ENCODE data around the gene TMEM167A. TPM values are rescaled to one million over a fixed set of nuclear protein-coding genes. Genes with fewer than 3 reads are reported as not detected.
"Not testable (repeated sequence)": the region's sequence is repeated elsewhere in the genome, so short reads cannot be mapped to it uniquely, and the experiment has no call there.

TMEM167A gene
- polyA plus RNA-seq, 1 experiment = 23.5 TPM

DNA sequence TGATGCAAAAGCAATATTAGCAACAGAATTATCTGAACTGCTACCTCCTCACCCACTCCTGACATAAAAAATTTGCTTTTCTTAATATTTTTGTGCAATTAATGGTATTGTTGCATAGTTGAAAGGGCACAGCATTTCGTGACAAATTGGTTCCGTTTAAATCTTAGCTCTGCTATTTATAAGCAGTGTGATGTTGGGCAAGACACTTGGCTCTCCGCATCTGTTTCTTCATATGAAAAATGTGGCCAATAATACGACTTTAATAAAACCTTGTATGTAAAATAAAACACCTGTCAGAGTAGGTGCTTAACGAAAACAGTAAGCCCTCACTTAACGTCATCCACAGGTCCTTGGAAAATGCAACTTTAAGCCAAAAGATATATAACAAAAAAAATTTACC, 4.2 kb downstream of the TMEM167A start:
- DNase-seq (ENCODE audit: low read depth) = no peak
- TF ChIP-seq, protein P1, sequence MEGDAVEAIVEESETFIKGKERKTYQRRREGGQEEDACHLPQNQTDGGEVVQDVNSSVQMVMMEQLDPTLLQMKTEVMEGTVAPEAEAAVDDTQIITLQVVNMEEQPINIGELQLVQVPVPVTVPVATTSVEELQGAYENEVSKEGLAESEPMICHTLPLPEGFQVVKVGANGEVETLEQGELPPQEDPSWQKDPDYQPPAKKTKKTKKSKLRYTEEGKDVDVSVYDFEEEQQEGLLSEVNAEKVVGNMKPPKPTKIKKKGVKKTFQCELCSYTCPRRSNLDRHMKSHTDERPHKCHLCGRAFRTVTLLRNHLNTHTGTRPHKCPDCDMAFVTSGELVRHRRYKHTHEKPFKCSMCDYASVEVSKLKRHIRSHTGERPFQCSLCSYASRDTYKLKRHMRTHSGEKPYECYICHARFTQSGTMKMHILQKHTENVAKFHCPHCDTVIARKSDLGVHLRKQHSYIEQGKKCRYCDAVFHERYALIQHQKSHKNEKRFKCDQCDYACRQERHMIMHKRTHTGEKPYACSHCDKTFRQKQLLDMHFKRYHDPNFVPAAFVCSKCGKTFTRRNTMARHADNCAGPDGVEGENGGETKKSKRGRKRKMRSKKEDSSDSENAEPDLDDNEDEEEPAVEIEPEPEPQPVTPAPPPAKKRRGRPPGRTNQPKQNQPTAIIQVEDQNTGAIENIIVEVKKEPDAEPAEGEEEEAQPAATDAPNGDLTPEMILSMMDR (IDR thresholded peaks at IDR 0.05; ENCODE audit: insufficient read depth, low read depth, low read length) = no peak
- POLR2A ChIA-PET = no interaction called here
- CTCF ChIA-PET = no interaction called here
- Histone ChIP-seq H3K36me3 (ENCODE audit: control insufficient read depth, insufficient read depth, low read length) (no peaks in the 10 kb centered on the region), H3K27me3 (ENCODE audit: control insufficient read depth, insufficient read depth, low read length) (no peaks in the 10 kb centered on the region), H3K4me3 (ENCODE audit: low read depth, low read length) (no peak overlapping the region)

DNA sequence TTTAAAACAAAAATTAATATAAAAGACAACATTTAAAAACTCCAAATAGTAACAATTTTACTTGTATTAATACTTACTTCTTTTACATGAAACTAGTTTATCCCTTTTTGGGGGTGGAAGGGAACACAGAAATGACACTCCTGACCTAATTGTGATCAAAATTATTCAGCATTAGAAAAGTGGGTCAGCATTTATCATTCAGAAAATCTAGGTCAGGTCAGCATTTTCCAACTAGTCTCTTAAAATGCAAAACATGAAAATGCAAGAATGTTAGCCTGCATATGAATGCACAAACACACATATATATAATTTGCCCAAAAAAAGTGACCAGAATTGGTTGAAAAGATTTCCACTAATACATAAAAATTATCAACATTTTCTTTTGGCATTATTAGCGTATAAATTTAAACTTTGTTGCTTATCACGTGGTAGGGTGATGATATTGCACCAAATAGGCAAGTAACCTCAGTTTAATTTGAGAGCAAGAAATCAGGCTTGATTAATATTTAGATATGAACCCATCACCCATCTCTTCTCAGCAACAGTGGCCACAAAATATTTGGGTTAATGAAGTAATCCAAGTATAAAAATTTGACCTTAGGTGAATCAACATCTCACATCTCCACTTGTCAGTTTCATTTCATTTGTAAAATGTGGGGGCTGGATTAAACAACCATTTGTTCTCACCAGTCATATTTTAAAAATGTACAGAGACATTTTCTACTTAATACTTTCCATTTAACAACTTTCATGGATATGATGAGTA, 5.7 kb downstream of the TMEM167A start:
- ChIA-PET POLR2A (interaction anchor here (0.6 kb wide), 1 partner anchor 668 kb away, joined by 3 read pairs; no protein-coding TSS in a partner anchor), CTCF (interaction anchor here (0.7 to 1.9 kb wide), 2 partner anchors 10 to 12 kb away, joined by 4 read pairs; no protein-coding TSS in a partner anchor)
- Histone ChIP-seq H3K36me3 (ENCODE audit: control insufficient read depth, insufficient read depth, low read length) (no peaks in the 10 kb centered on the region), H3K4me3 (ENCODE audit: low read depth, low read length) (no peak overlapping the region), H3K27me3 (ENCODE audit: control insufficient read depth, insufficient read depth, low read length) (no peaks in the 10 kb centered on the region)
- no peak for DNase-seq (ENCODE audit: low read depth)
- TF ChIP-seq, protein P1 (IDR thresholded peaks at IDR 0.05; ENCODE audit: insufficient read depth, low read depth, low read length) = no peak

DNA sequence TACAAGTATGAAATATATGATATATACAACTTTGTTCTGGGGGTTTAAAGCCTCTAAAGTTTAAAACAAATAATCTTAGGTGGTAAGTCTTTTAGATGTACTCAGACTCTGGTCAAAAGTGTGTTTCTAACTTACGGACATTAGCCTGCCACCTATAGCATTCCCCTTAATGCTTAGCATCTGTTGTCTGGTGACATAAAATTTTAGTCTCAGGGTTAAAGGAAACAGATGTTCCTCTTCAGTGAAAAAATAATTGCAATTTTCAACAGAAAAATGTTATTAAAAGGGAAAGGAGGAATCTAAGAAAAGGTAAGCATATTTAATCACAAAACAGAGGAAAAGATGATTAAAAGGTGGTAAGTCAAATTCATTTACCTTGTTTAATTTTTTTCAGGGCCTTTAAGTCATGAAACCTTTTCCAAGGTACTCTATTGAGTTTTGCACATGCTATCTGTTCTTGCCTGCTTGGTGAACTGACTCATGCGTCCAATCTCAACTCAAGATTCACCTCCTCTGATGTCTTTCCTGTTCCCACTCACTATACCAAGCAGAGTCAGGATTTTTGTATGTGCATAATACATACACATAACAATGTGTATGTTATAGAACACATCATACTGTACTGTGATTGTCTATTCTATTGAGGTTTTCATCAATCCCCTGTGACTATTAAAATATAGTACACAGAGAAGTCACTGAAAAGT, 7.9 kb downstream of the TMEM167A start:
- no peaks in the 10 kb centered on the region for H3K36me3 ChIP-seq (ENCODE audit: control insufficient read depth, insufficient read depth, low read length)
- no peaks in the 10 kb centered on the region for H3K27me3 ChIP-seq (ENCODE audit: control insufficient read depth, insufficient read depth, low read length)
- no peak overlapping the region for H3K4me3 ChIP-seq (ENCODE audit: low read depth, low read length)
- TF ChIP-seq, protein P1 (IDR thresholded peaks at IDR 0.05; ENCODE audit: insufficient read depth, low read depth, low read length) = no peak
- no peak for DNase-seq (ENCODE audit: low read depth)
- CTCF ChIA-PET = no interaction called here
- POLR2A ChIA-PET = no interaction called here

DNA sequence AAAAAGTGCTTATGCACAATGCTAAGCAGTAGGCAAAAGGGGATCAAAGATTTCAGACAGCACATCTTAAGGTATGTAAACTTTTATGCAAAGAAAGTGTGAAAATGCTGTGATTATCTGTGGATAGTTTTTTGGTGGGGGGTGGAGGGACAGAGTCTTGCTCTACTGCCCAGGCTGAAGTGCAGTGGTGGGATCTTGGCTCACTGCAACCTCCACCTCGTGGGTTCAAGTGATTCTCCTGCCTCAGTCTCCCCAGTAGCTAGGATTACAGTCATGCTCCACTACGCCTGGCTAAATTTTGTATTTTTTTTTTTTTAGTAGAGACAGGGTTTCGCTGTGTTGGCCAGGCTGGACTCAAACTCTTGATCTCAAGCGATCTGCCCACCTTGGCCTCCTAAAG, 9.8 kb downstream of the TMEM167A start:
- H3K36me3 ChIP-seq (ENCODE audit: control insufficient read depth, insufficient read depth, low read length); H3K4me3 ChIP-seq (ENCODE audit: low read depth, low read length); CTCF ChIA-PET; POLR2A ChIA-PET; H3K27me3 ChIP-seq (ENCODE audit: control insufficient read depth, insufficient read depth, low read length); DNase-seq (ENCODE audit: low read depth): not testable (repeated sequence)

DNA sequence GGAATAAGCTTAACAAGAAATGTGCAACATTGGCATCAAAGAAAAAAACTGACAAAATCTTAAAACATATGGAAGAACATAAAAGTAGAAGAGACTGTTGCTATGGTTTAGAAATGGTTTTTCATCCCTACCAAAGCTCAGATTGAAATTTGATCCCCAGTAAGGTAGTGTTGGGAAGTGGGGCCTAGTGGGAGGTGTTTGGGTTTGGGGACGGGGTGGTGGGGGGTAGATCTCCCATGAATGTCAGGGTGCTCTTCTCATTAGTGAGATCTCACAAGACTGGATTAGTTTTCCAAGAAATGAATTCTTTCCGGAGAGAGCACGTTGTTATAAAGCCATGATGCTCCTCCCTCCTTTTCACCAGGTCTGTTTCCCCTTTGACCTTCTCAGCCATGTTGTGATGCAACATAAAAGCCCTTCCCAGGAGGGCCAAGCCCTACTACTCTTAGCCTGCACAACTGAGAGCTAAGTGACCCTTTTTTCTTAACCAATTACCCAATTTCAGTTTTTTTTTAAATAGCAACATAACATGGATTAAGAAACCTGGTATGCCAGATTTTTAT, 10.6 kb downstream of the TMEM167A start:
- no peak for DNase-seq (ENCODE audit: low read depth)
- CTCF ChIA-PET = no interaction called here
- Histone ChIP-seq H3K4me3 (ENCODE audit: low read depth, low read length) (no peak overlapping the region), H3K27me3 (ENCODE audit: control insufficient read depth, insufficient read depth, low read length) (no peaks in the 10 kb centered on the region), H3K36me3 (ENCODE audit: control insufficient read depth, insufficient read depth, low read length) (no peaks in the 10 kb centered on the region)
- TF ChIP-seq, protein P1 (IDR thresholded peaks at IDR 0.05; ENCODE audit: insufficient read depth, low read depth, low read length) = no peak
- POLR2A ChIA-PET = no interaction called here
